ENCODE data around the gene DDB1. TPM values are rescaled to one million over a fixed set of nuclear protein-coding genes. Genes with fewer than 3 reads are reported as not detected.

The DDB1 gene
- total and polyA plus RNA-seq, 2 of the 13 experiments (the other 11 are each of a cell fraction or from before 2014, with no cell fraction given), result 217 to 266 TPM

GRCh38 chr11:61267437-61267841 lies 65.5 kb downstream of the DDB1 start:
- H3K36me3 ChIP-seq (replicated peaks in 1 of 2; ENCODE audit: control insufficient read depth in 1 of 2, insufficient read depth in 2 of 2, low read length in 2 of 2), result peaks cover 12 to 41% of the 10 kb centered on the region in 2 experiments
- H3K79me2 ChIP-seq (ENCODE audit: insufficient read depth, low read length), result no peaks in the 10 kb centered on the region
- no peaks in the 10 kb centered on the region for H3K9me3 ChIP-seq (ENCODE audit: low read length)
- H3K4me3 ChIP-seq (replicated peaks in 1 of 3; ENCODE audit: insufficient read depth in 1 of 3, low read depth in 2 of 3, low read length in 3 of 3), result no peak overlapping the region
- in situ Hi-C loops (cut with HindIII; ENCODE audit: extremely low pct_ligation_motif_present, low pct_unique_long_range_greater_than_20kb), result no loop called here
- WGBS (ENCODE audit: low lambda C conversion rate), result 10% methylated on average over 2 of the region's 6 CpGs
- ChIA-PET POLR2A (interaction anchor here (0.8 to 1.7 kb wide), 5 partner anchors 22 to 94 kb away, joined by 3 to 5 read pairs (median 3); partner anchors contain the start of genes CYB561A3 and TMEM138), CTCF (ENCODE audit: low intra/inter-chr PET ratio, low total read pairs) (no interaction called here)
- H3K4me2 ChIP-seq (ENCODE audit: low read depth, low read length), result peak overlapping the region; percentile 21; the same call in 1 of the 2 replicates
- intact Hi-C loops (cut with micrococcal nuclease; ENCODE audit: unreplicated experiment), result no loop called here
- H2AFZ ChIP-seq (ENCODE audit: low read length), result no peak overlapping the region
- FAIRE-seq (peak; percentile 83), DNase-seq (ENCODE audit: low spot score) (peak; percentile 66), ATAC-seq (peak; percentile 89)
- H3K9ac ChIP-seq (ENCODE audit: insufficient read depth, low read depth, low read length), result no peak overlapping the region; the same call in 1 of the 2 replicates
- peak overlapping the region; percentile 65 for H3K27ac ChIP-seq (ENCODE audit: extremely low read length, insufficient read depth, low read length)
- no peaks in the 10 kb centered on the region for H3K27me3 ChIP-seq (ENCODE audit: control insufficient read depth in 1 of 2, insufficient read depth in 2 of 2, low read length in 2 of 2)
- peaks cover 68% of the 10 kb centered on the region for H3K4me1 ChIP-seq (ENCODE audit: insufficient read depth, low read length)
- no peaks in the 10 kb centered on the region for H4K20me1 ChIP-seq (ENCODE audit: insufficient read depth, low read length)
- BruUV-seq (replicated peaks), result no TSS peak
- TF ChIP-seq TRAFD1 (CRISPR knock-in tag; IDR thresholded peaks at IDR 0.05; ENCODE audit: borderline replicate concordance) (no peak), SNAPC4 (CRISPR knock-in tag; IDR thresholded peaks at IDR 0.05) (no peak), ZSCAN31 (CRISPR knock-in tag; IDR thresholded peaks at IDR 0.05; ENCODE audit: low read depth) (peak; percentile 45; the same call in 1 of the 2 replicates), ZNF280B (CRISPR knock-in tag; IDR thresholded peaks at IDR 0.05; ENCODE audit: borderline replicate concordance) (peak; percentile 80; the same call in 1 of the 2 replicates), SRSF1 (optimal IDR thresholded peaks at IDR 0.05; ENCODE audit: low read depth, low read length) (no peak), KDM2A (CRISPR knock-in tag; IDR thresholded peaks at IDR 0.05; ENCODE audit: borderline replicate concordance, low read depth) (peak; percentile 48; the same call in 1 of the 2 replicates), ZNF709 (CRISPR knock-in tag; IDR thresholded peaks at IDR 0.05) (0 out of 2 replicates have a peak, but pooled peaks have one; percentile 30)
- TF ChIP-seq, protein P1, sequence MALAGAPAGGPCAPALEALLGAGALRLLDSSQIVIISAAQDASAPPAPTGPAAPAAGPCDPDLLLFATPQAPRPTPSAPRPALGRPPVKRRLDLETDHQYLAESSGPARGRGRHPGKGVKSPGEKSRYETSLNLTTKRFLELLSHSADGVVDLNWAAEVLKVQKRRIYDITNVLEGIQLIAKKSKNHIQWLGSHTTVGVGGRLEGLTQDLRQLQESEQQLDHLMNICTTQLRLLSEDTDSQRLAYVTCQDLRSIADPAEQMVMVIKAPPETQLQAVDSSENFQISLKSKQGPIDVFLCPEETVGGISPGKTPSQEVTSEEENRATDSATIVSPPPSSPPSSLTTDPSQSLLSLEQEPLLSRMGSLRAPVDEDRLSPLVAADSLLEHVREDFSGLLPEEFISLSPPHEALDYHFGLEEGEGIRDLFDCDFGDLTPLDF (CRISPR knock-in tag; IDR thresholded peaks at IDR 0.05), result peak; percentile 93
- TF ChIP-seq, protein P2, sequence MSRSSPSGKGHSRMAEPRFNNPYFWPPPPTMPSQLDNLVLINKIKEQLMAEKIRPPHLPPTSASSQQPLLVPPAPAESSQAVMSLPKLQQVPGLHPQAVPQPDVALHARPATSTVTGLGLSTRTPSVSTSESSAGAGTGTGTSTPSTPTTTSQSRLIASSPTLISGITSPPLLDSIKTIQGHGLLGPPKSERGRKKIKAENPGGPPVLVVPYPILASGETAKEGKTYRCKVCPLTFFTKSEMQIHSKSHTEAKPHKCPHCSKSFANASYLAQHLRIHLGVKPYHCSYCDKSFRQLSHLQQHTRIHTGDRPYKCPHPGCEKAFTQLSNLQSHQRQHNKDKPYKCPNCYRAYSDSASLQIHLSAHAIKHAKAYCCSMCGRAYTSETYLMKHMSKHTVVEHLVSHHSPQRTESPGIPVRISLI (CRISPR knock-in tag; IDR thresholded peaks at IDR 0.05; ENCODE audit: borderline replicate concordance), result no peak
